ENCODE results near the gene ANOS1. TPM values are rescaled to one million over a fixed set of nuclear protein-coding genes. Genes with fewer than 3 reads are reported as not detected.

ANOS1 gene
- total RNA-seq, 1 donor from 2014 or later, result 49.7 TPM

DNA sequence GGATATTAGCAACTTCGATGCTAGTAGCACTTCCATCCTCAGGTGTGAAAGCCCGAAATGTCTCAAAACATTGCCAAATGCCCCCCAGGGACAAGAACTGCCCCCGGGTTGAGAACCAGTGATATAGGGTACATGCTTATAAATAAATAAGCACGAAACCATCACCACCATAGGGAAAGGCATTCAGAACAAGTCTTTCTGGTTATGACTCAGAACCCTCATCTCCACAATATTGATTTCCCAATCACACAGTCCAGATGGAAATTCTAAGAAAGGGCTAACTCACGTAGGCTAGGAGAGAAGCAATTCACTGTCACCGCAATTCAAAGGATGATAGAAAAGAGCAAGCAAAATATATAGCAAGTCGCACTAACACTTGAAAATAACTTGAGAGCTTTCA lies 84.8 kb downstream of the ANOS1 start:
- Histone ChIP-seq H3K27me3 (no peaks in the 10 kb centered on the region), H3K4me1 (no peaks in the 10 kb centered on the region), H3K27ac (no peak overlapping the region), H3K4me3 (no peak overlapping the region), H3K9me3 (no peaks in the 10 kb centered on the region), H3K36me3 (no peaks in the 10 kb centered on the region)
- DNase-seq (no peak), ATAC-seq (no peak)
- intact Hi-C loops (cut with DNase I), result no loop called here
- TF ChIP-seq, protein P1, sequence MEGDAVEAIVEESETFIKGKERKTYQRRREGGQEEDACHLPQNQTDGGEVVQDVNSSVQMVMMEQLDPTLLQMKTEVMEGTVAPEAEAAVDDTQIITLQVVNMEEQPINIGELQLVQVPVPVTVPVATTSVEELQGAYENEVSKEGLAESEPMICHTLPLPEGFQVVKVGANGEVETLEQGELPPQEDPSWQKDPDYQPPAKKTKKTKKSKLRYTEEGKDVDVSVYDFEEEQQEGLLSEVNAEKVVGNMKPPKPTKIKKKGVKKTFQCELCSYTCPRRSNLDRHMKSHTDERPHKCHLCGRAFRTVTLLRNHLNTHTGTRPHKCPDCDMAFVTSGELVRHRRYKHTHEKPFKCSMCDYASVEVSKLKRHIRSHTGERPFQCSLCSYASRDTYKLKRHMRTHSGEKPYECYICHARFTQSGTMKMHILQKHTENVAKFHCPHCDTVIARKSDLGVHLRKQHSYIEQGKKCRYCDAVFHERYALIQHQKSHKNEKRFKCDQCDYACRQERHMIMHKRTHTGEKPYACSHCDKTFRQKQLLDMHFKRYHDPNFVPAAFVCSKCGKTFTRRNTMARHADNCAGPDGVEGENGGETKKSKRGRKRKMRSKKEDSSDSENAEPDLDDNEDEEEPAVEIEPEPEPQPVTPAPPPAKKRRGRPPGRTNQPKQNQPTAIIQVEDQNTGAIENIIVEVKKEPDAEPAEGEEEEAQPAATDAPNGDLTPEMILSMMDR (IDR thresholded peaks at IDR 0.05), result no peak

DNA sequence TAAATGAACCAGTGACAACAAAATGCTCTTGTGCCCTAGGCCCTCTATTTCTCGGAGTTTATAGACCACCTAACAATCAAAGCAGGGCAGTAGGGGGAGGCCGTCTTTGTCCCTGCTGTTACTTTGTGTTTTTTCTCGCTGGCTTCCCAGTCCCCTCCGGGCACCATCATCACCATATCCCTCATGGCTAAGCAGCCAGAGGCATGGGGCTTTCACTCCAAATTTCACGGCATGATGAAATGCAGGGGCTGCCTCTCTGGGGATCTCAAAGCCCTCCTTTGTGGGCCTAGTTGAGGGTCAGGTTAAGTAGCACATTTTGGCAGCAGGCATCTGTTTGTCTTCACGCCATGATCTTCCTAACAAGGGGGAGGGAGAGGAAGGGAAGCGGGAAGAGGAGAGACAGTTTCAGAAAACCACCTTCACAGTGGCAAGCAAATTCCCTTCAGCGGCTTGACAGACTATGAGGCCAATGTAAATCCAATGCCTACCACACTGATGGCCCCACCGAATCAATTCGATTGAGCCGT lies 91.9 kb downstream of the ANOS1 start:
- no peak for ATAC-seq
- Histone ChIP-seq H3K27me3 (no peaks in the 10 kb centered on the region), H3K4me1 (no peaks in the 10 kb centered on the region), H3K36me3 (no peaks in the 10 kb centered on the region), H3K4me3 (no peak overlapping the region), H3K9me3 (no peaks in the 10 kb centered on the region), H3K27ac (no peak overlapping the region)
- intact Hi-C loops (cut with DNase I), result no loop called here
- no peak for DNase-seq
- TF ChIP-seq, protein P1 (IDR thresholded peaks at IDR 0.05), result no peak

DNA sequence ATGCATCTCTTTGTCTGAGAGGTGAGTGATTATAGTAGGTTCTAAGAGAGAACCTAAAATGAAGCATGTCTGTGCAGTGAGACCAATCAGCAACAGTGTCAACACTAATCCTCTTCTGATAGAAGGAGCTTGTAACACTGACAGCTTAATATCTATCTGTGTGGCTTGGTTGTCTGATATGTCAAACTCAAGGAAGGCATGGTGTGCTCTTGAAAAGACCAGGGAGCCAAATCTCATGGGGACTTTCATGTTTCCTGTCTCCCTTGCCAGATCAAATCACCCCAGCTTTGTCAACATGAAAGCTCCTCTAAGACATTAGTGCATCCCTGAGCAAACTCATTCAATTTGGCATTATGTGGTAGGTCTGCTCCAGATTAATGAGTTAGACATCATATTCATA lies 95.4 kb downstream of the ANOS1 start:
- no peaks in the 10 kb centered on the region for H3K27me3 ChIP-seq
- TF ChIP-seq, protein P1 (IDR thresholded peaks at IDR 0.05), result no peak
- intact Hi-C loops (cut with DNase I), result no loop called here
- DNase-seq, result no peak
- no peaks in the 10 kb centered on the region for H3K9me3 ChIP-seq
- no peaks in the 10 kb centered on the region for H3K4me1 ChIP-seq
- no peak overlapping the region for H3K27ac ChIP-seq
- no peak for ATAC-seq
- no peak overlapping the region for H3K4me3 ChIP-seq
- H3K36me3 ChIP-seq, result no peaks in the 10 kb centered on the region

DNA sequence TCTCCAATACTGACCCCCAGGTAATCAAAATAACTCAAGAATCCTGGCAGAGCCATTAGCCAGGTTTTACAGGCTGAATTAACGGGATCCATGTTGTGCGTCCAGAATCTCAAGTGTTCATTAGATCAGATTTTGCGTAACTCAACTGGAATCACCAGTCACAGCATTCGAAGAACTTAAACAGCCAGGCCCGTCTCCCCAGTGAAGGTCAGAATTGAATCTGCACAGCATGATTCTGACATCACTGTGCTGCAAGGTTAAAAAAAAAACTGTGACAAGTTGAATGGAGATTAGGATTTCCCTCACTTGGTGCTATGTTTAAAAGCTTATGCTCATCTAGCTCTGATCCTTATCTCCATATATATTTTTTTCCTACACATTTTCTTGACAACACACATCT lies 96.1 kb downstream of the ANOS1 start:
- Histone ChIP-seq H3K27ac (no peak overlapping the region), H3K27me3 (no peaks in the 10 kb centered on the region), H3K4me3 (no peak overlapping the region), H3K36me3 (no peaks in the 10 kb centered on the region), H3K4me1 (no peaks in the 10 kb centered on the region), H3K9me3 (no peaks in the 10 kb centered on the region)
- no peak for DNase-seq
- TF ChIP-seq, protein P1 (IDR thresholded peaks at IDR 0.05), result no peak
- ATAC-seq, result no peak
- intact Hi-C loops (cut with DNase I), result no loop called here

DNA sequence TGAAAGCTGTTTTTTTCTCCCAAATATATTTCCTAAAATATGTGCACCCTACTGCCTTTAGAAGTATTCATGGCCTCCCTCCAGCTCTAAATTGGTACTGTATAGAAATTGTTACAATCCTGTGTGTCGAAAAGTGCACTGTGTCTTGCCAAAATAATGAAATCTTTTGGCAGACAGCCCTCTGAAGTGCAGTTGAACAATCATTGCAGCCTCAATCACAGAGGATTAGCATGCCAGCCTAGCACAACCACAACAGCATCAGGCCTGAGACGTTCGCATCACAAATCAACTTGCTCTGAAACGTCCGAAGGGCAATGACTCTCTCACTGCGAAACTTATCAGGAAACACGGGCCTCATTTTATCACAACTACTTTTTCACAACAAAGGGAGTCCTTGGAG lies 99.0 kb downstream of the ANOS1 start:
- intact Hi-C loops (cut with DNase I), result no loop called here
- ATAC-seq (no peak), DNase-seq (no peak)
- Histone ChIP-seq H3K4me1 (no peaks in the 10 kb centered on the region), H3K4me3 (no peak overlapping the region), H3K36me3 (no peaks in the 10 kb centered on the region), H3K27ac (no peak overlapping the region), H3K27me3 (no peaks in the 10 kb centered on the region), H3K9me3 (no peaks in the 10 kb centered on the region)
- TF ChIP-seq, protein P1 (IDR thresholded peaks at IDR 0.05), result no peak

- Histone ChIP-seq H3K4me1 (no peaks in the 10 kb centered on the region), H3K9me3 (no peaks in the 10 kb centered on the region), H3K4me3 (no peak overlapping the region), H3K36me3 (no peaks in the 10 kb centered on the region), H3K27ac (no peak overlapping the region), H3K27me3 (no peaks in the 10 kb centered on the region)
- ATAC-seq (no peak), DNase-seq (no peak)
- intact Hi-C loops (cut with DNase I), result no loop called here
- TF ChIP-seq, protein P1 (IDR thresholded peaks at IDR 0.05), result no peak
These were observed 102.1 kb downstream of the ANOS1 start for GRCh38 chrX:8629871-8630270.

All from upper lobe of right lung (tissue), 1 donor.